SK-MEL-5 (cell line): ENCODE results near the gene SRSF12. TPM values are rescaled to one million over a fixed set of nuclear protein-coding genes. Genes with fewer than 3 reads are reported as not detected.
A peak's percentile ranks its signal among the peaks of the same experiment; 100 is the strongest.

ENCODE experiments used
- DNase-seq: peaks from one replicate; pipeline ENCODE4 v3.0.0-alpha.2; 2016; ENCODE audit warnings: low read depth, low spot score
- in situ Hi-C: cut with HindIII; loops from 2 replicates; pipeline ENCODE4 v1.10.0; 2016; ENCODE audit warnings: low sequenced_read_pairs, high pct_unique_total_duplicates, low pct_unique_long_range_greater_than_20kb
- polyA plus RNA-seq, 2 experiments: library from polyadenylated mRNA; depleted of rRNA; stranded (reverse); fragments of >200 nt; gene quantifications; 2 replicates each; pipeline ENCODE4 v1.2.3, GENCODE V29; 2015
- total RNA-seq: library from RNA; depleted of rRNA; stranded (reverse); fragments of >200 nt; shearing (Covaris generic); gene quantifications from 2 replicates; pipeline ENCODE4 v1.2.3, GENCODE V29; 2014; rRNA removed

SRSF12 gene
- 0.13 and 0.21 TPM in 2 replicates for total RNA-seq
- polyA plus RNA-seq (2015; cell fraction: cytosol; rRNA removed) = 0.19 and 0.30 TPM in 2 replicates
- polyA plus RNA-seq (2015; cell fraction: nucleus; rRNA removed) = 0.42 TPM in 1 of 2 replicates, not detected in the other

DNA sequence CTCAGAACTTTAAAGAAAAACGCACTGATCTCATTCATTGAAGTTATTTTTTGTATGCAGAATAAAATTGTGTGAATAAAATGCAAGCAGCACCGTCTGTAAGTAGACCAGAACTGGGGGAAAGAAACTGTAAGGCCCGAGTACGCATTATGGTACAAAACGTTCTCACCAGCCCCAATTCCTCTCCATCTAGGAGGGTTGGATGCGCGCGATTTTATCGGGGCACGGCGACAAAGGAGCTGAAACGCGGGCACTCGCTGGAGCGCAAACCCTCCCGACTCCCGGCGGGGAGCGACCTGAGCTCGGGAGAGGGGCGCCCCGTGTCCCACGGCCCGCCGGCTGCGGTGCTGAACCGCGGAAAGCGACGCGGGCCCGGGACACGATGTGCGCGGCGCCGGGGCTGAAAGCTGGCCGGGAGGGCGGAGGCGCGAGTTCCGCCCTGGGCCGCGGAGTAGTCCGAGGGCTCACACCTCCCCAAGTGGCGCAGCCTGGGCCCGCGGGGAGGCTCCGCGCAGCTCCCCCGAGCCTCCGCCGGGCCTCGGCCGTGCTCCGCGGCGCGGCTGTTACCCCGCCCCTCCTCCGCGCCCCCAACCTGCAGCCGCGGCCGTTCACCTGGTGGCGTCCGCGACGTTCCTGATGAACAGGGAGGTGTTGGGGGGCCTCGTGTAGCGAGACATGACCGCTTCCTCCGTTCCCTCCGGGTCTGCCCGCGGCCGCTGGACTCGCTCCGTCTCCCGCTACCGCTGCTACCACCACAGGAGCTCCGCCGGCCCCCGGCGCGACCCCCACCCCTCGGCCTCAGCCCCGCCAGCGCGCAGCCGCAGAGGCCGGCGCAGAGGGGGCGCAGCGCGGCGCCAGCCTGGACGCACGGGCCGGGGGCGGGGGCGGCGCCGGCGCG lies at the start of gene SRSF12:
TSS of gene SRSF12 (minus strand) at position 861 of the 898 bp plus-strand sequence. CDS start at position 677, 184 bp downstream.
- in situ Hi-C loops = no loop called here
- DNase-seq = no peak

DNA sequence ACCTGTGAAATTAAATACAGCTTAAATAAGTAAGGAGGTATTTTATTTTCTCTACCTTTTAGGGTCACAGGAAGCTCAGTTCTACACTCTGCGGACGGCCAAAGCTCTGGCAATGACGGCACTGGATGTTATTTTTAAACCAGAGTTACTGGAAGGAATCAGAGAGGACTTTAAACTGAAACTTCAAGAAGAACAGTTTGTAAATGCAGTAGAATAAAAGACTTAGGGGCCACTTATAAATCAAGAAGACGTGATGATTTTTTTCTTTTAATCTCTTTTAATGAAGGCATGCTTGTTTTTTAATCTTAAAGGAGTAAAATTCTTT lies 44.1 kb upstream of the SRSF12 start:
- in situ Hi-C loops = no loop called here
- DNase-seq = no peak

DNA sequence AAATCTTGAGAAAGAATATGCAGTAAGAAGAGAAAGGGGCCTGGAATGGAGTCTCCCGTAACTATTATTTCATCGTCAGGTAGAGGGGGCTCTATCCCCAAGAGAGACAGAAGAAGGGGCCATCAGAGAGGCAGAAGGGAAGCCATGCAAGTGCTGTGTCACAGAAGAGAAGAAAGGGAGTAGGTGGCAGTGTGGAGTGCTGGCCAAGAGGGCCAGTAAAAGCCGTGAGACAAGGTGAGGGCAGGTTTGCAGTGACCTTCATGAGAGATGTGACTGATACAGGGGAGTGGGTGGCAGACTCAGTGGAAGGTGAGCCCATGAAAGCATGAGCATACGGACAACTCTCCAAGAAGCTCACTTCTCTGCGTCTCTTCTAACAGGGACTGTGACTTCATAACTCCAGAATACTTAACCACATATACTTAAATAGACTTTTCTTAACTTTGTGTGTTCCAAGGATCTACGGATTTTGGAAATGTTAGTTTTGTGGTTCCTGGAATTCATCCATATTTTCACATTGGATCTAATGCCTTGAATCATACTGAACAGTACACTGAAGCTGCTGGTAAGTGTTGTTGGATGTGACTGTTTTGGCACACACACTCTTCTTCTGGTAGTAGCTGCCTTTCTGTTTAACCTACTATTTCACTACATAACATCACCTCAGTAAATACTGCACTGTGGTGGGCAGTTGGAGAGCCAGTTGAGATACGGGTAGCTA lies 43.6 kb upstream of the SRSF12 start:
- DNase-seq = no peak
- in situ Hi-C loops = no loop called here

DNA sequence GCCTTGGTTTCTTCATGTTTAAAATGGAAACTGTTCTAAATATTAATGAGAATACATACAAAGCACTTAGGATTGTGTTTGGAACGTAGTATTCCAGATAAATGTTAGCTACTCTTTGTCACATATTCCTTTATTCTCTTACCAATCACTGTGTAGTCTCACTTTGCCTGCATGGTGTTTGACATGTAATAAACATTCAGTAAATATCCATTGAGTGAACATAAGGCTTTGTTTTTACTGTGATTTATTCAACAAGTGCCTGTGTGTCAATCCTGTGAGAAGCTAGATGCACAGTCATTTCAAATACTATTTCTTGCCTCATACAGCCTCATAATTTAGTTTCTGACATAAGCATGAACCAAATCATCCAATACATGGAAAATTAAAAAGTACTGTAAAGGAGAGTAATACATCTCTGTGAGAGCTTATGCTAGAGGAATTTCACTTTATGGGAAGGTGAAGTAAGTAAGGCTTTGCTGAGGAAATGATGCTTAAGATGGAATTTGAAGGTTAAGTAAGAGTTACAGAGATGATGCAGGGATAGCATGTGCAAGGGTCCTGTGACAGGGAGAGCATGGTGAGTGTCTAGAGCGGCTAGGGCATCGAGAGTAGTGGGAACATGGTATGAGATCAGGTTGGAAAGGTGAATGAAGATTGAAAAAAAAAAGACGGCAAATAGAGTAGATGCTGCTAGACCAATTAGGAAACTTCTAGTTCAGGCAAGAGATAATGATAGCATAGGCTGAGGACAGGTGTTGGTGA lies 42.6 kb upstream of the SRSF12 start:
- in situ Hi-C loops = no loop called here
- DNase-seq = no peak

DNA sequence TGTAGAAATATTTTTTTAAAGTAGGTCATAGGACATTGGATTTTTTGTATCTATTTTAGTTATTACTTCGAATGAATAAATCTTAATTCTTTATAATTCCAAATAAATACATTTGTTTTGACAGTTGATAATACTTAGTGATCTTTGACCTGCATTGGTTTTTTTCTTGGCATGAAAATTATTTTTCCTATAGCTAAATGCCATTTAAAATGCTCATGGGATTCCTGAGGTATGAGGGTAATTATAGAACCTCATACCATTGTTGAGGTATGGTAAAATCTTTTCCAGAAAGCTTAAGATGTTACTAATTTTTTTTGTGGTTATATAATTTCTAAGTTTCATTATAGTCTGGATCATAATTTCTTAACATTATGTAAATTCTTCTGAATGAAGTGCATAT lies 36.3 kb upstream of the SRSF12 start:
- in situ Hi-C loops = no loop called here
- no peak for DNase-seq

DNA sequence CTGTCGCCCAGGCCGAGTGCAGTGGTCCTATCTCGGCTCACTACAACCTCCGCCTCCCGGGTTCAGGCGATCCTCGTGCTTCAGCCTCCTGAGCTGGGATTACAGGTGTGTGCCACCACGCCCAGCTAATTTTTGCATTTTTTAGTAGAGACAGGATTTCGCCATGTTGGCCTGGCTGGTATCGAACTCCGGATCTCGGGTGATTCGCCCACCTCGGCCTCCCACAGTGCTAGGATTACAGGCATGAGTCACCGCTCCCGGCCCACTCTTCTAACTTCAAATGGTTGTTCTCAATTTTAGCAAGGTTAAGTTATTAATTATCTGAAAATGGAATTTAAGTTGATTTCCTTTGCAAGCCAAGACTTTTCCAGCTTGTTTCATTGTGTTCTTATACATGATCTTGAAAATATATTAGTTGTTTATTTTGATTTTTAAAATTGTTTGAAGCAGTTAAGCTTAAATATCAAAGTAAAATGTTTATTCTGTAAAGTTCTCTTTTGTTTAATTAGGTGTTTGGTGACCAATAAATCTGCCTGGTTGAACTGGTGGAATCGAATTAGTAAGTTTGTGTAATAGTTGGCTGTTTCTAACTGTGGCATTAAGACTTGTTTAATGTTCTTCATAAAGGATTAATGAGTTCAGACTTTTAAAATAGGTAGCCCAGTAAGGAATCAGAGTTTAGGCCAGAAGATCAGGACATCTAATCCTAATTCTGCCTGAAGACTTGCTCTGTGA lies 30.3 kb upstream of the SRSF12 start:
- in situ Hi-C loops = no loop called here
- no peak for DNase-seq

DNA sequence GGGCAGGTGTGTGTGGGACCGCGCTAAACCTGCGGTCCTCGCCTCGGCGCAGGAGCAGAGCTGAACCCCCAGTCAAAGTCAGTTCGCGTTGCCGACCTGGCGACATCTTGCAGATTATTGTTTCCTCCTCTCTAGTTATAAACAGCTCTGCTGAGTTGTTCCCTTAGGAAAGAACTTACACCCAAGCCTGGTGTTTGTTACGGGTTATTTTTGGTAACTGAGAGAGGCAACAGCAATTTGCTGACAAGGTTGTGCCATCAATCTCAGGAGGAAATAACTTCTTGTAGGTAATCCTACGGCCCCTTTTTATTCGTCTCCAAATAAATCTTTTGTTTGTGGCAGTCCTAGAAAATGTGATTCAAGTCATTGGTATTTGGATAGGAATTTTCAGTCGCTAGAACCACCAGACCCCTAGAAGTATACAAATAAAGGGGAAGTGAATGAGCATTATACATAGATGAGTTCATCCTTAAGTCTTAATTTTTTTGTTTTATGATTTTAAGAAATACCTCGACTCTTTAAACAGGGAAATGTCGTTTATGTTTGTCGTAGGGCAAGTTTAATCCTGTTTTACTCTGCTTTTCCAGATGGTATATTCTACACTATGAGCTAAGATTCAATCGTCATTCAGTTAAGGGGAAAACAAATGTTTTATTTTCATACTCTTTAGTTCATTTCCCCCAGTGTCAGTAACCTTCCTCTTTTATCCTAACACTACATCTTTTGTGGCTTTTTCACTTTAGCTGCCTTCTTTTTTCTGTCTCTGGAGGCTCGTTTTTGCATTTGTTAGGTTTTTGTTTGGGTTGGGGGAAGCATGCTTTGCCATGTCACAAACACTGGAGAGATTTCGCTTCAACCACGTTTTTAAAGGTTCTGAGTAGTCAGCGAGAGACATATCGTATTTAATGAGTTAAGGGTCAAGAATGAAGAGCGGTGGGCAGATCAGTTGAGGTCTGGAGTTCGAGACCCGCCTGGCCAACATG lies 29.1 kb upstream of the SRSF12 start:
- peak; percentile 4 for DNase-seq
- in situ Hi-C loops = no loop called here

DNA sequence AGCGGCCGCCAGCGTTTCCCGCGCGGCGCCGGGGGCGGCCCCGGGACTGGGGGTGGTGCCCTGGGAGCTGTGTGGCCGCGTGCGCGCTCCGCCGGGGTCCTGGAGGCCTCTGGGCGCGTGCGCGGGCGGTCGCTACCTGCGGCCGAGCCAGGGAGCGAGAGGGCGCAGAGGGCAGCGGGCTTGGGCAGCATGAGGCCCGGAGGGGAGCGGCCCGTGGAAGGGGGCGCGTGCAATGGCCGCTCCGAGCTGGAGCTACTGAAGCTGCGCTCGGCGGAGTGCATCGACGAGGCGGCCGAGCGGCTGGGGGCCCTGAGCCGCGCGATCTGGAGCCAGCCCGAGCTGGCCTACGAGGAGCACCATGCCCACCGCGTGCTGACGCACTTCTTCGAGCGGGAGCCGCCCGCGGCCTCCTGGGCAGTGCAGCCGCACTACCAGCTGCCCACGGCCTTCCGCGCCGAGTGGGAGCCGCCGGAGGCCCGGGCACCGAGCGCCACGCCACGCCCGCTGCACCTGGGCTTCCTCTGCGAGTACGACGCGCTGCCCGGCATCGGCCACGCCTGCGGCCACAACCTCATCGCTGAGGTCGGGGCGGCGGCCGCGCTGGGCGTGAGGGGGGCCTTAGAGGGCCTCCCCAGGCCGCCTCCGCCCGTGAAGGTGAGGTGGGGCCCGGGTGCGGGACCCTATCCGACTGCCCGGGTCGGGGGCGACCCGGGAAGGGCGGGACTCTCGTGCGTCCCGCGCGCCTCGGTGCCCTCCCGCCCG lies 28.3 kb upstream of the SRSF12 start, which contains the start of gene PM20D2:
TSS of gene PM20D2 (plus strand) at position 100 of the 762 bp plus-strand sequence. CDS start at position 190, 90 bp downstream.
- peak; percentile 57 for DNase-seq
- in situ Hi-C loops = no loop called here

DNA sequence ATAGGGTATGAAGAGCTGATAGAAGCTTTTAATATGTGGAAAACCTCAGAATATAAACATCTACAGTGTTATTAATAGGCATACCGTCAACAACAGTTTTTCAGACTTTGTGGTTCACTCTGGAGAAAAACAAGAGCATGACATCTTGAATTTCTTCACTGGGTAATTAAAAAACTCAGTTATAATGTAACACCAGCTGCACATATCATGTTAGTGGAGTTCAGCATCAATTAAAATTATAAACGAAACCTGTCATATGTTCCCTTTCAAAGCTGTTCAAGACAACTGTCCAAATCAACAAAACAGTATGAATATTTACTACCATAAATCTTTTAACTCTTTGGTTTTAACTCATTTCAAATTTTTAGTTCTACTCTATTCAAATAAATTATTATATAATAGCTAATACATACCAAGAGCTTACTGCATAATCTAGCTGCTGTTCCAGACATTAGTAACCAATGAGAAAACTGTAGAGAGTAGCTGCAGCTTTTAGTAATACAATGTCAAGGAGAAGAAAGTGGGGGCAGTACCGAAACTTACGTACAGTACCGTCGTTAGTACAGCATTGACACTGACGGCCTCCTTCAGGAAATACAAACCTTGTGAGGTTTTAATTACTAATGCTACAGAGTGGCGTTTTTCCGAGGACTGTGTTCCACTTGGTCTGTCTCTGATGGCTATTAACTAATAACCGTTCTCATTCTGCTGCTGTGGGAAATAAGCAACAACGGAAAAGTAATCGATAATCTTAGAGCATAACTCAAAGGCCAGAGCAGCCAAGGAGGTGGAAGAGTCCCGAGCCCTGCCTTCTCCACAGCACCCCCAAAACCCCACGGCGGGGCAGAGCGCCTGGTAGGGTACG lies 27.5 kb upstream of the SRSF12 start:
- peak; percentile 24 for DNase-seq
- in situ Hi-C loops = no loop called here

DNA sequence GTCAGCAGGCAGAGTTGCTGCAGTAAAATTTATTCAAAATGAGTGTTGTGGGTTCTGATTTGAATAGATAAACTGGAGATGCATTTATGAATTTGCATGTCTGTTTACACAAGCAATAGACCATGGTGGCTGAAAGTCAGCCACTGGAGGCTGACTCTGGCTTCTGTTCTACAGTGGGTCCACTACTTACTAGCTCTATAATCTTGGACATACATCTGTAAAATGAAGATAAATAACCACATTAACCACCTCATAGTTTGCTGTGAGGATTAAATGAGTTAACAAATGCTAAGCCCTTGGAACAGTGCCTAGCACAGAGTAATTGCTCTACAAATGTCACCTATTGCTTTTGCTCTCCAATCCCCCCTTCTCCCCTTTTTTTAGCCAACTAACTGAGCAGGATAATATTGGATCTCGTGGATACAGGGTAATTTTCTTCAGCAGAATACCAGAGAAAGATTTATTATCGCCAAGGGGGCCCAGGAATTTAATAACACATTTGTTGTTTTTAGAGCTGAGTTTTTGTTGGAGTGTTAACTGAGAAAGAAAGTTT lies 26.6 kb upstream of the SRSF12 start:
- in situ Hi-C loops = no loop called here

DNA sequence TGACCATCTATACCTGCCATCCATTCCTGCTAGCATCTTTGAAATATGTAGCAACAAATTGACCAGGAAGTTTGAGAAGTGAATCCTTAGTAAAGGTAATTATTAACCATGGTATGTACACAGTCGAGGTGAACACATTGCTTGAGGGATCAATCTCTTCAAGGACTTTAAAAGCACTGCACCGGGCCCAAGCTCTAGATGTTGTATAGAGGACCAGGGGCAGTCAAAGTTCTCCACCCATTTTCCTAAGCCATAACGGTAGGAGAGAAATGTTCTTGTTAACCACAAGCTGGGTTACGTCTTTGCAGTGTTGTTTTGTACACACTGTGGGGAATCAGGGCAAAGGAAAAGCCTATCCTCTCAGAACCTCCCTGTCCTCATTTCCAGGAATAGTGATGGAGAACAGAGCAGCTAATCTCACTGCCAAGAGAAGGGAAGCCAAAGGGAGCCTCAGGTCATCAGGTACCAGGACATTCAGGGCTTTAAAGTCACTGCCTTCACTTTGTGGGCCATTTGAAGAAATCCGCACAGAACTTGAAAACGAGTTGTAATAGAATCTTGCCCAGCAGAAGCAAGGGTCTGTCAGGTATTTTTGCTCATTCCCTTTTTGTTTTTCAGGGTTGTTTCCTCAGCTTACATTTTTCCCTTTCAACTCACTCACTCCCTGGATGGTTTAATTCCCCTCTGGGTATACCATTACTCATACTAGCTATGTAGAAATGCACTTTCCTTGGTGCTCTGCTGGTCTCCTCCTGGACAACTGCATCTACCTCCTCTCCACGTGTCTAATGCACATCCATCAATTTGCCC lies 22.7 kb upstream of the SRSF12 start:
- in situ Hi-C loops = no loop called here
- DNase-seq = no peak

More for the DNA sequence above, 26.6 kb upstream of the SRSF12 start:
- no peak for DNase-seq

DNA sequence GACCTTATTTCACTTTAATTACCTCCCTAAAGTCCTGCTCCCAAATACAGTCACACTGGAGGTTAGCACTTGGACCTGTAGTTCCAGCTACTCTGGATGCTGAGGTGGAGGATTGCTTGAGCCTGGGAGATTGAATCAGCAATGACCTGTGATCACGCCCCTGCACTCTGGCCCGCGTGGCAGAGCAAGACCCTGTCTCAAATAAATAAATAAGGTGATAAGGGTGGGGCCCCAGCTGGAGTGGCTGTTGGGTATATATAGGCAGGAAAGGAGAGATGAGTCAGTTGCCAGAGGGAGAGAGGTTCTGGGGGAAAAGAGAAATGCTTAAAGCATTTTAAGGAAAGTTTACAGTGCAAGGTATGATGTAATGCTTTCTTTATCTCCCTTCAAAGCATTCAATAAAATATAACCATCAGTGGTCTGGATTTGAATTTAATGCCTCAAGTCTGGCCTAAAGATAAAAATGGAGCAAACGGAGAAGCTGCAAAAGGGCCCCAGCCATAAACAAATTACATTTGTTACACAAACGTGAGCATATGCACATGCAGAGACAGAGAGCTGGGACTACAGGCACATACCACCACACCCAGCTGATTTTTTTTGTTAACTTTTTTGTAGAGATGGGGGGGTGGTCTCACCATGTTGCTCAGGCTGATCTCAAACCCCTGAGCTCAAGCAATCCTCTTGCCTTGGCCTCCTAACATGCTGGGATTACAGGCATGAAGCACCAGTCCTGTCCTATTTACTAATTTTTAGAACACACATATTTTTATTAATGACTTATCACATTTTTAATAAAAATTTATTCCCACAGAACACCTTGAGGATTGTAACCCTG lies 21.9 kb upstream of the SRSF12 start:
- in situ Hi-C loops = no loop called here
- DNase-seq = no peak

DNA sequence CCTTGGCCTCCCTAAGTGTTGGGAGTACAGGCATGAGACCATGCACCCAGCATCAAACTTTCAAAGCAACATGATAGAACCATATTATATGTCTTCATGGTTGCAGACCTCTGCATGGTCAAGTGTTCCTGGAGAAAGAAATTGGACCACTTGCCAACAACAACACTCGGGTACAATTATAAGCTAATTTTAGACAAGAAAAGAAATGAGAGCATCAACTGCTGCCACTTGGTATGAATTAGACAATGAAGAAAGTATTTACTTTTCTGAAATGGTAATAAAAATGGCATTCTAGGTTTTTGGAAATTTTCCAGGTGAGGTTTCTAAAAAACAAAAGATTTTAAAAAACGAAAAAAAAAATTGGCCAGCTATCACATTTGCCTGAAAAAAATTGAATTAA lies 20.3 kb upstream of the SRSF12 start:
- no peak for DNase-seq
- in situ Hi-C loops = no loop called here
